GM11168 (cell line): ENCODE data around the gene LINC00632.
"Not testable (repeated sequence)": the region's sequence is repeated elsewhere in the genome, so short reads cannot be mapped to it uniquely, and the experiment has no call there.

ENCODE experiments used
- in situ Hi-C: fragments of 300-500 bp; cut with MboI; formaldehyde crosslinking; loops from one replicate; pipeline ENCODE4 v1.12.0; 2022; ENCODE audit warnings: low sequenced_read_pairs; ENCODE audit not compliant: unreplicated experiment

LINC00632 gene

GRCh38 chrX:140709421-140709846 is at the start of gene LINC00632:
Gene LINC00632 (plus strand): TSS chrX:140709759.
- in situ Hi-C loops, result no loop called here

DNA sequence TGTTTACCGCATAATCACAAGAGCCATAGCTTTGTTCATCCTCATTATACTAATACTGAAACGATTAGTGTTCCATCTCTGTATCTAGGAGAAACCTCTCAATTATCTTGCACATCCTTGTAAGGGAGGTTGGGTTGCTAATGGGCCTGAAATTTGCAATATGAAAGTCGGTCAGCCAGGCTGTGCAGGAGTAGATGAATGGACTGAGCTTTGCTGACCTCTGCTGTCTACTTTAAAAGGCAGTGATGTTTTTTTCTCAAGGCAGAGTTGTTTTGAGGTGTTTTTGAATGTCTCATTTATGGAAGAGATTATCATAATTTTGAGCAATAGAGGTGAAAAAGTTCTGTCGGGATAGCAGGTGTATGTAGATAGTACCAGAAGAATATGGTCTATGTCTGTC is 47.9 kb upstream of the LINC00632 start:
- in situ Hi-C loops, result no loop called here

DNA sequence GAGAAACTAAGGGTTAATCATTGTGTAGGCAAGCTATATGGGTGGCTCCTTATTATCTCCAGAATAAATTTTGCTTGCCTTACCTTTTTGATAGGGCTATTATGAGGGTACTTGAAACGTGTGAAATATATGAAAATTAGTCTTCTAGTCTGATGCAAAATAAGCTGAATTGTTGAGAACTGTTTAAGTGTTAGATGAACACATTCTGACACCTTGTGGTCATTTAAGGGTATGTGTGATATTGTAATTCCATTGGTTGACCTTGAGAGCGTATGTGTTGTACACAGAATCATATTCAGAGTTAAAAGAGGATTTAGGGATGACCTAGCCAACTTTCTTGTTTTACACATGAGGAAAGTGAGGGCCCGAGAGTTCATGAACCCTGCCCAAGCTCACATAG is 44.6 kb upstream of the LINC00632 start:
- in situ Hi-C loops, result no loop called here

GRCh38 chrX:140672840-140673731 is 36.5 kb upstream of the LINC00632 start:
- in situ Hi-C loops, result no loop called here

DNA sequence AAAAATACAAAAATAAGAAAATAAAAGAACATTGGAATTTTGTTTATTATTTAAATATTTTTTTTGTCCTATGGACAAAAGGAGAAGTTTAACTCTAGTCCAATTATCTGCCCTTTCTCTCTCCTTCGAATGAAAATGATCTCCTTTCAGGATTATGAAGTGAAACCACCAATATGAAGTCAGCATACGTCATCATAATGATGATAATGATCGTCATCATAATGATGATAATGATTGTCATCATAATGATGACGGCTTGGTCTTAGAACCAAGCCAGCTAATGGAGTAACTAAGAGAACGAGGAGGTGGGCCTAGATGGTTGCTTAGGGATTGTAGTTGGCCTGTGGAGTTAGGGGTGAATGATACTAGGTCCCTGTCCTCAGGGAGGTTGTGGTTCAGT is 21.9 kb upstream of the LINC00632 start:
- in situ Hi-C loops, result no loop called here

GRCh38 chrX:140691596-140691995 is 18.0 kb upstream of the LINC00632 start:
- in situ Hi-C loops, result not testable (repeated sequence)

DNA sequence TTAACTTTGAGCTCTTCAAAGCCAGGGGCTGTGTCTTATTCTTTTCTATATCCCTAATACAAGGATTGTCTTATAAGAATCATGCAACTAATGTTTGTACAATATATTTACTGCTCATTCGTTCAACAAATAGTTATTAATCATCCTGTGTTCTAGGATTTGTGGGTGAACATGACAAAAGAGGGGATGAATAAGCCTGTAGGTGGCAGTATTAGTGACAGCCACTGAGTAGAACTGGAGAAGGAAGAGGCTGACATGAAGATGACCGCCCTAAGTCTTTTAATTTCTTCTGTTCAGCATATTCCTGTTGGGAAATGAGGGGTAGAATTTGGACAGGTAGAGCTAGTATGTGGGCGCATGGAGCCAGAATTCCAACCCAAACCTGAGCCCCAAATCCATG is 11.9 kb upstream of the LINC00632 start:
- in situ Hi-C loops, result no loop called here

DNA sequence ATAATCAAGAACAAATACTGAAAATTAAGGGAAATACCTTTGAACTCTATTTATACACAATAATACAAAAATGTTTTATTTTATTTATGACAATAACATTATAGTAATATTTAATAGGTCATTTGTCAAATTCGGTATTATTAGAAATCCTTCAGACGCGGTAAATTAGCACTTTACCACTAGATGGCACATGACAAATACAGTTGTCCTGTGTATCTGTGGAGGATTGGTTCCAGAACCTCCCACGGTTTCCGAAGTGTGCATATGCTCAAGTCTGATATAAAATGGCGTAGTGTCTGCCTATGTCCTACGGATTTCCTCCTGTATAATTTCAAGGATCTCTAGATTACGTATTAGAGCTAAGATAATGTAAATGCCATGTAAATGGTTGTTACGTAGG is 8.1 kb upstream of the LINC00632 start:
- in situ Hi-C loops, result no loop called here

DNA sequence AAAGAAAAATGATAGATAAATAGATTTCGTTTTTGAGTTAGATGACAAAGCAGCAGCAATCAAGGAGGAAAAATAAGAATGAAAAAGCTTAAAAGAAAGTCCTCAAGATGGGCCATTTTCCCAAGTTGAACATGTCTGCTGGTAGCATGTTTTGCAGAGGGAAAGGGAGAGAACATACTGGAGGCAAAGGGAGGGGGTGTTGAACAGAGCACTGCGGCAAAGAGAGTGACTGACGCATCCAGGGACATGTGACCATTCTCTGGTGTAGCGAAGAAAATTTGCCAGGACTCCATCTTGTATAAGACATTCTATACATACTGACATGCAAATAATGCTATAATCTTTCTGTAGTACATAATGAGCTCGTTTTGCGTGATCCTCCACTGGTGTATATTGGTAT is 1.2 kb downstream of the LINC00632 start:
- in situ Hi-C loops, result no loop called here

DNA sequence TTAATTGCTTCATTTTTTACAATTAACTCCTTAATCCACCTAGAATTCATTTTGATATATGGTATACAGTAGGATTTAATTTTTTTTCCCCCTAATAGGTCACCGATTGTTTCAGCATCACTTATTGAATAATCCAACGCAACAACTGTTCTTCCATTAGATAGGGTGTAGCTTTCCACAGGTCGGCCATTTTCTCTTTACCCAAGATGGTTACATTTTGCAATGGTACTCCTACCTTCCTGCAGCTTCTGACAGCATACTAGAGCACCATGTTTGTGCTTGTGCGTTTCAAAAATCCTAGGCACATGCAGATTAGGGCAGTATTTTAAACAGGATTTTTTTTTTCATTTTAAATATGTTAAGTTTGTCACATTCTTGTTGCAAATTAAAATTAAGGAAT is 2.3 kb downstream of the LINC00632 start:
- in situ Hi-C loops, result no loop called here

GRCh38 chrX:140712413-140713173 is 3.0 kb downstream of the LINC00632 start:
- in situ Hi-C loops, result no loop called here

- in situ Hi-C loops, result no loop called here
Measured at GRCh38 chrX:140713174-140713539, 3.6 kb downstream of the LINC00632 start.

- in situ Hi-C loops, result no loop called here
Measured at GRCh38 chrX:140715787-140716186, 6.2 kb downstream of the LINC00632 start.

GRCh38 chrX:140723121-140723715 is 13.7 kb downstream of the LINC00632 start:
- in situ Hi-C loops, result no loop called here

- in situ Hi-C loops, result no loop called here
Measured at GRCh38 chrX:140724309-140724708, 14.8 kb downstream of the LINC00632 start.

- in situ Hi-C loops, result no loop called here
Measured at GRCh38 chrX:140724736-140725135, 15.2 kb downstream of the LINC00632 start.

GRCh38 chrX:140725500-140725899 is 15.9 kb downstream of the LINC00632 start:
- in situ Hi-C loops, result no loop called here

- in situ Hi-C loops, result no loop called here
Measured at GRCh38 chrX:140733766-140734342, 24.3 kb downstream of the LINC00632 start.

GRCh38 chrX:140744085-140744484 is 34.5 kb downstream of the LINC00632 start:
- in situ Hi-C loops, result no loop called here

DNA sequence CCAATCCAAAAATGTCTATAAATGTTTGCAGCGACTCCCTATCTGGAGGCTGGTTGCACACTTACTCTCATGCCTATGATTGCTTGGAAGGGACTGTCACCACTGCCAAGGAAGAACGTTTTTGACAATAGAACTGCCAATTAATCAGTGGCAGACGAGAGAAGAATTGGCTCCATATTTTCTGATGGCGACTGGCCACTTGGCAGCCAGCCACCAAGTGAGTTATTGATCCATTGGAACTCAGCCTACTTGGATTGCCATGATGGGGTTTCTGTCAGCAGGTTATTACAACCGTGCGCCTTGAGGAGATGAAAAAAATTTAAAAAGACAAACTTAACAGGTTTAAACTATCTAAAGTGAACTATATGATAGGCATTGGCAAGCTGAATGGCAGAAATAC is 47.4 kb downstream of the LINC00632 start:
- in situ Hi-C loops, result no loop called here

DNA sequence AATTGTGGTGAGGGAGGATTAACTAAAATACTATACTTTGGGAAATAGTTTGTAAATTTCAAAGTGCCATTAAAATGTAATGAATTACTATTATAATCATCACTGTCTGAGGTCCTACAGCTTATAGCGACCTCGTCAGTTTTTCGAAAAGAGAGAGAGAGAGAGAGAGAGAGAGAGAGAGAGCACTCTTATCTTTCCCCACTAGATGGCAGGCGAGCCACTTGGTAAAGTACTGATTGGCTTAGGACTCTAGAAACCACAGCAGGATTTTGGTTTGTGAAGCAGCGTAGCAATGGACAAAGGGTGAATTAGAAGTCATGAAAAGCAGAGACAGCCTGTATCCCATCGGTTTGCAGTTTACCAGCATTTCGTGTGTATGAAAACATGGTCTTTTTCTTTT is 52.5 kb downstream of the LINC00632 start:
- in situ Hi-C loops, result no loop called here
